GM12872 (cell line): Measurements from ENCODE around the gene ZNF808.

Experiments
- TF ChIP-seq, protein P1 (sequence below): IDR thresholded peaks from 3 replicates; pipeline ENCODE4 v1.5.1; 2011; ENCODE audit warnings: low read depth, mild to moderate bottlenecking, low read length, moderate library complexity; ENCODE audit not compliant: insufficient read depth

Gene ZNF808

DNA sequence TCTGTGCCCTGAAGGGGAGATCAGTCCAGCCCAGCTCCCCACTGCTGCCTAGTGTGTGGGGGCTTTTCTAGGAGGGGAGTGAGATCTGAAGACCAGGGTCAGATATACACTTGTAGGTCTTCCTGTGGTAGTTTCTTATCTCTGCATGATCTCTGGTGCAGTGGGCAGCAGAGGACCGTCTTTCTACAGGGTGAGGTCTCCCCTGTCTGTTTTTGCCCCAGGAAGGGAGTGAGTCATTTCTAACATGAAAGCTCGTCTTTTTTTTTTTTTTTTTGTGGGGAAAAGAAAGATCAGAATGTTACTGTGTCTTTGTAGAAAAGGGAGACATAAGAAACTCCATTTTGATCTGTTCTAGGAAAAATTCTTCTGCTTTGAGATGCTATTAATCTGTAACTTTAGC lies 8.8 kb upstream of the ZNF808 start:
- TF ChIP-seq, protein P1, sequence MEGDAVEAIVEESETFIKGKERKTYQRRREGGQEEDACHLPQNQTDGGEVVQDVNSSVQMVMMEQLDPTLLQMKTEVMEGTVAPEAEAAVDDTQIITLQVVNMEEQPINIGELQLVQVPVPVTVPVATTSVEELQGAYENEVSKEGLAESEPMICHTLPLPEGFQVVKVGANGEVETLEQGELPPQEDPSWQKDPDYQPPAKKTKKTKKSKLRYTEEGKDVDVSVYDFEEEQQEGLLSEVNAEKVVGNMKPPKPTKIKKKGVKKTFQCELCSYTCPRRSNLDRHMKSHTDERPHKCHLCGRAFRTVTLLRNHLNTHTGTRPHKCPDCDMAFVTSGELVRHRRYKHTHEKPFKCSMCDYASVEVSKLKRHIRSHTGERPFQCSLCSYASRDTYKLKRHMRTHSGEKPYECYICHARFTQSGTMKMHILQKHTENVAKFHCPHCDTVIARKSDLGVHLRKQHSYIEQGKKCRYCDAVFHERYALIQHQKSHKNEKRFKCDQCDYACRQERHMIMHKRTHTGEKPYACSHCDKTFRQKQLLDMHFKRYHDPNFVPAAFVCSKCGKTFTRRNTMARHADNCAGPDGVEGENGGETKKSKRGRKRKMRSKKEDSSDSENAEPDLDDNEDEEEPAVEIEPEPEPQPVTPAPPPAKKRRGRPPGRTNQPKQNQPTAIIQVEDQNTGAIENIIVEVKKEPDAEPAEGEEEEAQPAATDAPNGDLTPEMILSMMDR = no peak

DNA sequence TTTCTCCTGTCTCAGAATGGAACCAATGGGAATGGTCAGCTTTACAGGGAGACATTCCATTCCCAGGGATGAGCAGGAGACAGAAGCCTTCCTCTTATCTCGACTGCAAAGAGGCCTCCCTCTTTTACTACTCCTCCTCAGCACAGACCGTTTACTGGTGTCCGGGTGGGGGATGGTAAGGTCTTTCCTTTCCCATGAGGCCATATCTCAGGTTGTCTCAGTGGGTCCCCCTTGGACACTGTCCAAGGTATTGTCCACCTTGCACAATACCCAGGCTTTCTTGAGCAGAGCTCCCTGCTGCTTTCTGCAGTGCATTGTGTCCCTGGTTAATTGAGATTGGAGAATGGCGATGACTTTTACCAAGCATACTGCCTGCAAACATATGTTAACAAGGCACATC lies 7.5 kb upstream of the ZNF808 start:
- TF ChIP-seq, protein P1 = no peak

DNA sequence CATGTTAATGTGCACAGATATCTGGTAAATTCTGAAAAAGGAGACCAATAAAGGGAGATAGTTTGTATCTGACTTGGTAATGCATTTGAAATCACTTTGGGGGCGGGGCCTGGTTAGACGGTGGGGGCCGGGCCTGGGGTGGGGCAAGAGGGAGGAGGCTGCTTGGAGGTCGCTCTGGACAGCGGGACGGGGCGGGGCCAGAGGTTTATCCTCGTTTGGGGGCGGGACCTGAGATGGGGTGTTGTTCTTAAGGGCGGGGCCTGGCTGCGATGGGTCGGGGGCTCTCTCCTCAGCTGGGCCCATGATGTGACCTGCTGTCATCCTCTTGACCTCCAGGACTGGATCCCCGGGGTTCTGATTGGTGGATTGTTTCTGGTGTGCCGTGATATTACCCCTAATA lies 4.9 kb upstream of the ZNF808 start:
- TF ChIP-seq, protein P1 = no peak

DNA sequence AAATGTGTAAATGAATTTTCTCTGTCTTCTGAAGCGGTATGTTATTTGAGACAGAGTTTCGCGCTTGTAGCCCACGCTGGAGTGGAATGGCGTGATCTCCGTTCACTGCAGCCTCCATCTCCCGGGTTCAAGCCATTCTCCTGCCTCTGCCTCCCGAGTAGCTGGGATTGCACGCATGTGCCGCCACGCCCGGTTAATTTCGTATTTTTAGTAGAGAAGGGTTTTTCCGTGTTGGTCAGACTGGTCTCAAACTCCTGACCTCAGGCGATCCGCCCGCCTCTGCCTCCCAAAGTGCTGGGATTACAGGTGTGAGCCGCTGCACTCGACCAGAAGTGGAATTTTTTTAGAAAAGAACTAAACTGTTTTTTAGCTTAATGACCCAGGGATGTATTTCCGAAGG lies 3.4 kb upstream of the ZNF808 start:
- TF ChIP-seq, protein P1 = no peak

- TF ChIP-seq, protein P1 = no peak
Measured at GRCh38 chr19:52527956-52528351, 486 bp downstream of the ZNF808 start.

GRCh38 chr19:52532480-52532879 lies 5.0 kb downstream of the ZNF808 start:
- TF ChIP-seq, protein P1 = no peak

DNA sequence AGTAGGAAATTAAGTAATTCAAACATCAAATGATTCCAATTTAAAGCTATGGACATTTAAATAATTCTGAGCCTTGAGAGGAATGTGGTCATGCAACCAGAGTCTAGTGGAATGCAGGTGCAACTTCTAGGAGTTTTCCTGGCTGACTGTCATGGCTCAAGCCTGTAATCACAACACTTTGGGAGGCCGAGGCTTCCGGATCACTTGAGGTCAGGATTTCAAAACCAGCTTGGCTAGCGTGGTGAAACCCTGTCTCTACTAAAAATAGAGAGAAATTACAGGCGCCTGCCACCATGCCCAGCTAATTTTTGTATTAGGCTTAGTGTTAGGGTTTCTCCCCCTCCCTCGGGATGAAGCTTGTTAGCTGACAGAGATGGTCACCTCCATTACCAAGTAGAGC lies 6.4 kb downstream of the ZNF808 start:
- TF ChIP-seq, protein P1 = no peak

- TF ChIP-seq, protein P1 = no peak
Measured at GRCh38 chr19:52535771-52536447, 8.4 kb downstream of the ZNF808 start.
